HL-60 (cell line): ENCODE results near the gene TYW1.

Experiments
- CTCF ChIP-seq: IDR thresholded peaks from one replicate; pipeline ENCODE4 v1.5.1; 2011; ENCODE audit warnings: low read length, control low read depth, inconsistent platforms; ENCODE audit not compliant: insufficient read depth
- GABPA ChIP-seq: IDR thresholded peaks from 2 replicates; pipeline ENCODE4 v1.6.1; 2012; ENCODE audit warnings: low read depth
- POLR2AphosphoS5 ChIP-seq: IDR thresholded peaks from 2 replicates; pipeline ENCODE4 v1.6.1; 2012; ENCODE audit warnings: low read depth
- REST ChIP-seq: IDR thresholded peaks from 2 replicates; pipeline ENCODE4 v1.6.1; 2012; ENCODE audit warnings: low read depth; ENCODE audit not compliant: insufficient replicate concordance
- SPI1 ChIP-seq: IDR thresholded peaks from 2 replicates; pipeline ENCODE4 v1.6.1; 2012; ENCODE audit warnings: low read depth, mild to moderate bottlenecking, borderline replicate concordance

GRCh38 chr7:67206452-67206851 is 209.8 kb downstream of the TYW1 start:
- TF ChIP-seq CTCF (no peak), POLR2AphosphoS5 (no peak), REST (no peak), GABPA (no peak), SPI1 (no peak)
